Hepatic stellate cell (primary cell): ENCODE data around the gene SNCA.

ENCODE experiments used
- DNase-seq: peaks from one replicate; pipeline ENCODE4 v3.0.0; 2011; ENCODE audit warnings: low spot score

SNCA gene

DNA sequence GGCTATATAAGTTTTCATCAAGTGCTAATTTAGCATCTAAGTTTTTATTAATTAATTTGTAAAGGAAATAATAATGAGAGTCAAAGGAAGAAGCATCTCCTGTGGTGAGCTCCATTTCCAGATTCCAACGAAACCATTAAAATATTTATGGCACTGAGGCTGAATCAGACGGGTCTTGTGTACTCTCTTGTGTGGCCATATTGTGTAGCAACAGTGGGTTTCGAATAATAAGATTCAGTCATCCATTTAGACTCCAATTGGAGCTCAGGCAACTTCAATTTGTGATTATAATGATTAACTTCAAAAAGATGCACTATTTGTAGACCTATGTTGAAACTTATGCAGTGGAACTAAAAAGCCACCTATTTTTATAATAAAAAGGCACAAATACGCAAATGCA is 82.4 kb downstream of the SNCA start:
- DNase-seq = no peak

DNA sequence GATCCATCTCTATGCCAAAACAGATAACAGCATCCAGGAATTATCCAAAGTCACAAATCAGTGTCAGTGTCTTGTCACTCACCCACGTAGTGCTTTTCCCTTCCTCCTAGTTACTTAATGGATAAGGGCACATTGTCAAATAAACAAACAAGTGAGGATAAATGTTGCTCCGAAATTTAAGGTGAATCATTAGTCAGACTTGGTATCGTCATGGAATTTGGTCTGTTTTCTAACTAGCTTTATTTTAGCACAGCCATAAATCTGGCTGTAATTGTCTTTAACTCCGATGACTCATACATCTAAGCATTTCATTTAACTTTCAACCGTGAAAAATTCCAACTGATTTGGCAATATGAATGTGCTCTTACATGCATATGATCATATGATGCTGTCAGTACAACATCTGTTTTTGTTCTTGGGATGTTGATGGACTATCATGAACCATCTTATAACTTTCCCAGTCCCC is 83.3 kb downstream of the SNCA start:
- DNase-seq = peak; percentile 14

DNA sequence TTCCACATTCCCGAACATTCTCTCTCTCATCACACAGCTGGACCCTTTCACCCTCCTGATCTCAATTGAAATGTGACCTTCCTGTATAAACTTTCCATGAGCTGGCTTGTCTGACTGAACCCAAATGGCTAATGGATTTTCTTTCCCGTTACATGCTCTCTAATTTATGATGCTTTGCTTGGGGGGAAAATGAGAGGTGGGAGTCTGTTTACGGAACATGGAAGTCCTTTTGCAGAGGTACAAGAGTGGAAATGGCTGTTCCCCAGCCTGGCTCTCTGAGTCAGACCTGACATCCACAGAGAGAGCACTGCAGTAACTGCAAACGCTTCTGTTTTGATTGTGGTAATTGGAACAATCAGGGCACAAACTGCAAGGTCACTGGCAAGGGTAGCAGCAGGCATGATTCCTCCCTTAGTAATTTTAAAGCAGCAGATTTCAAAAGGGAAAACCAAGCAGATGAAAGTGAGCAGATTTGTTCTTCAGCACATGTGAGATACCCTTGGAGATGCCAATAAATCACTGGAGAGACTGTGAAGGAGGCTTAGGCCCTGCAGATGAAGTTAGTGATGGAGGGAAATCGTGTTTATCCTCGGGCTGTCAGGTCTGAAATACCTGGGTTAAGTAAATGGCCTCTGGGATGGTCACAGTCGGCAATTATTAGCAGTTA is 83.9 kb downstream of the SNCA start:
- DNase-seq = peak; percentile 16

DNA sequence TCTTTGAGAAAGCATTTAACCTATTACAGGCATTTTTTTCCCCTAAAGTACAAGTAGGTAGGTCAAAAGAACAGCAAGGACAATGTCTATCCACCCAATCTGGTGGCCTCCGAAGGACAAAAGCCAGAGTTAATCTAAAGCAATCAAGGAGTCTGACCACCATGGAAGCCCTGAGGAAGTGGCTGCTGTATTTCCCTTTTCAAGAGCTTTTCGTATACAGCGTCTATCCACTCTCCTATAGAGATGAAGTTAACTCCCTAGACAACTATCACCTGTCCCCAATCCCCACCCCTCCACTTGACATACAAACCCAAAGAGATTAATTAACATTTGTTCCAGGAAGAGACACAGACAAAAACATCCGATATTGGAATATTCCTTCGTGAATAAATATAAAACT is 85.5 kb downstream of the SNCA start:
- DNase-seq = no peak

DNA sequence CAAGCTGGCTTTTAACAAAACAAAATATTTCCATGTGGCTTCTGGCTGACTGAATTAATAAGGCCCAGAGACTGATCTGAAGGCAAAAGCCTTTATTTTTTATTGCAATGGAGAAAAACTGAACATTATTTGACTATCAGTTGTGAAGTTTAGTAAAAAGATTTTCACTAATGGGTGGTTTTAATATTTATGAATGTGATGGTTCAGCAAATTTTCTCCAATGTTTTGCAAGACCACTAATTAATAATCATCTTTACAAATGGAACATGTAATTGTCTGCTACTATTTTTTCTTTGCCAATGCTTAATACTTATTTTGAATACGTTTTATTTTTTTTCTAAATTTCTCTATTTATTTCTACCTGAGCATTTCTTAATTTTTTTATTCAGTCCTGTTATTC is 90.6 kb downstream of the SNCA start:
- no peak for DNase-seq

DNA sequence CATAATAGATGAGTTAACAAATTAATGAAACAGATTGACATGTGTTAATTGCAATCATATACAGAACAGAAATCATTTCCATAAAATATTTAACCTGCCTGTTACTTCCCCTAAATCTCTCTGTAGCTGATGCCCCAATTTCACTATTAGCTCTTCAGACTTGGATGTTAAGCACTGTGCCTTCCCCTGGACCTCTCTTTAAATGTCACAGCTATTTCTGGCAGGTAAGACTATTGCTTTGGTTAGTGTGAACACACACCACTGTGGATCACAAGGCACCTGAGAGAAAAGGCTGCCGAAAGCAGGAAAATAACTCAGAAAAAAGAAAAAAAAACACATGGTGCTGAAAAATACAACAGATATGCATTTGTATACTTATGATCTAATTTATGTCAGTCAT is 91.3 kb downstream of the SNCA start:
- no peak for DNase-seq

DNA sequence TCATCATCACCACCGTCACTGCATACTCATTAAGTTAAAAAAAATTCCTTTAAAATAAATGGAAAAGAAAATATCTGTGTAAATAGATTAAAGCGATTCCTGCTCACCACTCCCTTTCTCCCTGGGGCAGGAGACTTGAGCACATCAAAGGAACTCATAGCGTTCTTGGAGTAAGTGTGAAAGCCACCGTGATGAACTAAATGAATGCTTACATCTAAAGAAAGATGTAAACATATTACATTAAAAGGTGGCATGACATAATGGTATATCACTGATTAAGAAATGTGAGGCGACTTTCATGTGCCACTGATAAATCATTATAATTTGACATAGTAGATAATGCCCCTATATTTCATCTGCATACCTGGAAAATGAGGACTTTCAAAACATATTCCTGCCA is 92.0 kb downstream of the SNCA start:
- no peak for DNase-seq

DNA sequence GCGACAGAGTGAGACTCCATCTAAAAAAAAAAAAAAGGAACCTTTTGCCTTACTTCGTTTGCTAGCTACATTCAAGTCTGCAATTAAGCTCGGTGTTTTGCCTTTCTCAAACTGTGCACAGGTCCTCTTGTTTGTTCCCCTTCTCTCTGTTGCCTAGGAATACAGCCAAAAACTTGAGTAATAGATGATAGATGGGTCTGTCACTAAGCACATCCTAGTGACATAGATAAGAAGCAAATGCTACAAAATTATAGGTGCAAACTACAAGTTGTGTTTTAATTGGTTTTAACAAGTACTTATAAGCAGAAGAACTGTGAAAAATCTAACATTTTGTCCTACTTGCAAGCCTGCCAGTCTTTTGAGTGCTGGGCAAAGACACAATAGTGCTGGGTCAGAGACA is 95.2 kb downstream of the SNCA start:
- DNase-seq = no peak

DNA sequence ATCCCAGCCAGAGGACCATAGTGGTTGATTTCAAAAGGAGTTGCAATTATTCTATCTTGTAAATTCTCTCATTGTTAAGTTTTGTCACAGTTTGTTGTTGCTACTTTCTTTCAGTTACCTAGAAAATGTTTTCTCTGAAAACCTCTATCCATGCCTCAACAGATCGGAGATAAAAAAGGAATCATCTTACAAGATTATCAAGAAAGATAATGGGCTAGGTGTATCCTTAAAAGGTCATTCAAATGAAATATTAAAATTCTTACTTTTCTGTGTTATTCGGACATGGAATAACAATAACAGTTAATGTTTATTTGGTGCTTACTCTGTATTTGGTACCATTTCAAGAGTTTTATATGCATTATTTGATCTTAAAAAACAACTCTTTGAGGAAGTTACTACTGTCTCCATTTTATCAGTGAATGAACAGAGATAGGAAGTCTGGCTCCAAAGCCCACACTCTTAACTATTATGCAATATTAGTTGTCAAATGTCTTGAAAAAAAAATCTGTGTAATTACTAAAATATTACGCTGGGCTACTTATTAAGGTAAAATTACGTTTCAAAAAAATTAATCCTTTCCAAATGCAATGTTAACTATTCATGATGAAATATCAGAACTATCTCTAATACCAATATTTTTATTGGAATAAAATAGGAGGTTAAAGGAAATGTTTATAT is 97.5 kb downstream of the SNCA start:
- DNase-seq = no peak

DNA sequence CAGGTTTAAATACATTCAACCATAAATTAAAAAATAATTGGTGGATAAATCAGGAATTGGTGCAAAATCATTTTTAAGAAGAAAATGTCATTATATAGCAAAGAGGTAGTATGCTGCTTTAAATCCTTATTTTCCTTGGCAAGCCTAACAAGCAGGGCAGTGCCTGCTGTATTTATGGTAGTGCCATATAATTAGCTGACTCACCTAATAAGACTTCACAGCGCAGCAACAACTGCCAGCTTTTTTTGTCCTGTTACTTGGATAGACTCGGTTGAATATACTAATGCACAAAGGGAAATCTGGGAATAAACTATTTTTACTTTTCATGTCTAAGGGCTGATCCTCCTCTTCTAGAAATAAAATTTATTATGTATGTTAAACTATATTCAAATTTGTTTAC is 99.1 kb downstream of the SNCA start:
- DNase-seq = no peak

DNA sequence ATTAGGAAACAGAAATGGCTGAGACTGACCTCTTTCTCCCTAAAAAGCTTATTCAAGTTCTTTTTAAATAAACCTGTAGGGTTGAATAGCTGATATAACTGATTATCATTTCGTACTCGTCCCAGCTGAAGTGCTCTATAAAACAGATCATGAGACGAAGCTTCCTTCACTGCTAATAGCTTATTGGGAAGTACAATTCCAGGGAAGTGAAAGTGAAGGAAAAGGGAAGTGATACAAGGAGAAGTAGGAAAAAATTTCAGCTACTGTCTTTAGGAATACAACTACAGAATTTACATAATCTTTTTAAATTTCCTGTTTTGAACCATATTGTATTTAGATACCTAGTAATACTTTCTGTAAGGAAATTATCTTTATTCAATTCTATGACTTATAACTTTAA is 103.0 kb downstream of the SNCA start:
- DNase-seq = no peak

DNA sequence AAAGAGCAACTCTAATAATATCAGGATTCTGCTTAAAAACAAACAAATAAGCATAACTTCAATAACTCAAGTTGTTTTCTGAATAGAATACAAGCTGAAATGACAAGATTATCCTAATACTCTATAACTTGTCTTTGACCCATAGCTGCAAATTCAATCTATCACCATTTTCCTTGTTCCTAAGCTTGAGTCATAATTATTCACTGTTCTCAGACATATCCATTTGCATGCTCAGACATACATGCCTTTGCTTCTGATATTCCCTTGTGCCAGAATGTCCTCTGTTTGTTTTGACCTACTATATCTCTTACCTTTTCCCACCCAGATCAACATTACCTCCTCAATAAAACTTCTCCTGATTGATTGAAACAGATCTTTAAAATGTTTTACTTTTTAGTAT is 109.7 kb downstream of the SNCA start:
- no peak for DNase-seq

DNA sequence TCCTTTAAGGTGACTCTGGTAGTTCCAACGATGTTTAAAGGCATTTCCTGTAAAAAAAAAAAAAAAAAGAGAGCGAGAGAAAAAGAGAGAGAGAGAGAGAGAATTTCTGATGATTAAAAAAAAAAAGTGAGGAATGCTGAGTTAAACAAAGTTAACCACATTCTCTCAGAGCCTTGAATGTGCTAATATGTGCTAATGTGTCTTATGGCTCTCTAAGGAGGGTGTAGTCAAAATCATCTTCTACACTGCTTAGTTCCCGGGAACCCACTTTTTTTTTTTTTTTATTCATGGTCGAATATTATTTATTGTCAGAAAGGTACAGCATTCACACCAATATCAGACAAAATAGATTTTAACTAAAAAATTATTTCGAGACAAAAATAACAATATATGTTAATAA is 111.7 kb downstream of the SNCA start:
- DNase-seq = no peak

DNA sequence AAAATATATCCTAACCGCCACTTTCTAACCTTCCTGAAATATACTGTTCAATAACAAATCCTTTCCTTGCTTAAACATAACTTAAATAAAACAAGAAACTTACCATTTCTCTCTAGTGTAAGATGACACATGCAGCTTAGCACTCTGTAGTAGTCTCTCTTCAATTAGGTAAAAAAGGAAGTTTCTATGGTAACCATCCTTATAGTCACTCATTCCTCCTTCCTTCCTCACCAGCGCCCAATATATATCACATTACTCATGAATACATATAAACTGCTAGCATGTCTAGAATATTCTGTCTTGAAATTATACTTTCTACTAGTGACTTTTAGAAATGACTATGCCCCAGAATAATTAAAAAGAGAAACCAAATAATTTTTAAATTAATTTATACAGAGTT is 112.2 kb downstream of the SNCA start:
- DNase-seq = peak; percentile 7

DNA sequence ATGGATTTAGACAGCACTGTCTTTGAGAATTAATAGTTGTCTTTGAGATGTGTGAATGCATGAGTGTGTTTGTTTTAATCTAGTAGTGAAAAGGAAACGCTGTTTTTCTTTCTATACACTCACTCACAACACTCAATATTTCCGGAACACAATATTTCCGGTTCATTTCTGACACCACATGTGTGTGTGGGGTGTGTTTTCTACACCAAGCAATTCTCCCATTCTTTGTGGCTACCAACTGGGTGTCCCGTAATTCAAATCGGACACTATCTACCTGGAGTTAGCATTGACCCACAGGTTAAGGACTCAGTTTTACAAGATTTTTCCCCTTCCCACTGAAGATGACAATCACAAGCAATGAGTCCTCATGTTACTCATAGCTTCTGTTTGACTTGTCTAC is 113.9 kb downstream of the SNCA start:
- DNase-seq = no peak

DNA sequence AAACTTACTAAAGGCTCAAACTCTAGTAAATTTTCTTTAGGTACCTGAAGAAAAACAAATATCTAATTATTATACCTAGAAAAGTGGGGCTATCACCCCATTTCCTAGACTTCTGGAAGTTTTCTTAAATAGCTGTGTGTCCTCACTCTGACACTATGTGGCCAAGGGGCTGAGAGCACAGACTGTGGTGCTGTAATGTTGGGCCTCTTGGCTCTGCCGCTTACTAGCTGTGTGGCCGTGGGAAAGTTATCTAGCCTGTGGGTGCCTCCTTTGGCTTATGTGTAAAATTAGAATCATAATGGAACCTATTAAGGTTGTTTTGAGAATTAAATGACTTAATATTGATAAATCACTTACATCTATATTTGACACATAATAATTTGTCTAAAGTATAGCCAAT is 114.4 kb downstream of the SNCA start:
- DNase-seq = no peak

DNA sequence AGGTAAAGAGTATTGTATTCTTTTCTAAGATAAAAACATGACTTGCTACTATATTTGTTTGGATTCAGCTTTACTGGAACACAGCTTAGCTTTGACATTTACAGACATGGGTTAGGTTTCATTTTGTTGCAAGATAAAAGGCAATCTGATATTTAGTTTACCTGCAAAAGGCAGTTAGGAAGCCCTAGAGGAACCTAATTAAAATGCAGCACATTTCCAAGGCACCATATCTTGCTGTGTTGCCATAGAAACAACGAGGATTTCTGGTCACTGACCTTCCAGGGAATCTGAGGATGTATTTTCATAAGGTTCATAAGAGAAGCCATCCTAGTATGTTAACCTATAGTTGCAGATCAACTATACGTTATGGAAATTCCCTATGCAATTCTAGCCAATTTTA is 116.0 kb downstream of the SNCA start:
- DNase-seq = no peak

DNA sequence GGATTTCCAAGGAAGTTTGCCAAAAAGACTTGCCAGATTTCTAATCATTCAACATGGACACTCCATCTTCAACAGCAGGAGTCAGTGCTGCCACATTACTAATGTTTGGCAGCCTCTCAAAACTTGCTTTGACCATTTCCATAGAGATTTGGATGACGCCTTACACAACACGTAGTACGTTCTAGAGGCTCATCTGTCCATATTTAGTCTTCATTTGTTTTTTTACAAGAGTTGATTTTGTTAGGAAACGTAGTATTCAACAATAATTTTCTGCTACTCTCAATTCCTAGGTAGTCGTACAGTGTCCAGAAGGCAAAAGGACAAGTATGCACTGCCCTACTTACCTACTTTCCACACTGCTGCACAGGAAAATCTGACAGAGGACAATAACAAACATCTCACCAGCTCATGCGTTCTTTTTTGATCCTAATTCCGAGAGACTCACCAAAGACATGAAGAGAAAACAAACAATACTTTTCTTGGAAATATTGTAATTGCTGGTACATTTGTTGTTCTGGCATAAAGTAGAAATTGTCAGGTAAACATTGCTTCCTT is 117.3 kb downstream of the SNCA start:
- no peak for DNase-seq

DNA sequence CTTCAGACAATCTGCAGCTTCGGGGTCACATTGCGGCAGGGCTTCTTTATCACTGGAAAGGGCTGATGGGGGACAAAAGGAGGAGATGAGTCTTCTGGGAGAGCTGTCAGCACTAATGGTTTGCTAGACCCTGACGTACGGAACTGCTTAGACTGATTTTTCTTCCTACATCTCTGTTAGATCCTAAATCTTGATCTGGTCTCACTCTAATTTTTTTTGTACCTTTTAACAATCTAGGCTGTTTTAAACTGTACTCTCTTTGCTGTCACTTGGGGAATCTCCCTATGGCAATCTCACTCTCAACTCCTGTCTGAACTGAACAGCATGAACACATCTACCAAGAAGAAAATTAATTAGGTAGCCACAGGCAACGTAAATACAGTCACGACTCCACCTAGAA is 120.1 kb downstream of the SNCA start:
- DNase-seq = no peak

DNA sequence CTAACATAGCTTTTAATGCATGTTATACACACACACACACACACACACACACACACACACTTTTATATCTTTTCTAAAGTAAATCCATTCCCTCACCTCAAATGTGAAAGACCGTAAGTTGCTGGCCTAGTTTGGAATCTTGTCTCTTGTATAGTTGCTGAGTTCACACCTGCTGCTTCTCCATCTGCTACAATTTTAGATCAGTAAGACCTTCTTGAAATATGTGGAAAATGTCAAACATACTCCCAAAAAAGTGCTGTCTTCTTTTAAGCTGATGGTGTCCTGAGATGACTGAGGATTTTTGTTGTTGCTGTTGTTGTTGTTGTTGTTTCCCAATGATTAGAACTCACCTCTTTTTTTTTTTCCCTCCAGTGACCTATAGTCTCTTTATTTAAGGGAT is 121.3 kb downstream of the SNCA start:
- DNase-seq = no peak

DNA sequence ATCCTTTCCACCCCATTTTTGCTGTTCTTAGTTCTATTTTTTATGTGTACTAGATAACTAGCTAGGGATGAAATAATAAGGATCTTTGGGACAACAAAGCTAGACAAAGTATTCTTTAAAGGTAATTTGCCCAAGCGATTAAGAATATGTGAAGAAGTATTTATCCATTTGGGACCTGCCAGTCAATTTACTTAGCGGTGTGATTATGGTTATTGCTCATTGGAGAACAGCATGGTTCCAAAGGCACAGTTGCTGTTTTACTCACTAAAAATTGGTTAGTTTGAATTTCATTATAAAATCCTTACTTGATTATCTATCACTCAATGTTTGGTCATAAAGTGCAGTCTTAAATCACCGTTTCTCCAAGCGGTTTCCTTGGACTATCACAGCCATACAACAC is 124.1 kb downstream of the SNCA start:
- DNase-seq = no peak

DNA sequence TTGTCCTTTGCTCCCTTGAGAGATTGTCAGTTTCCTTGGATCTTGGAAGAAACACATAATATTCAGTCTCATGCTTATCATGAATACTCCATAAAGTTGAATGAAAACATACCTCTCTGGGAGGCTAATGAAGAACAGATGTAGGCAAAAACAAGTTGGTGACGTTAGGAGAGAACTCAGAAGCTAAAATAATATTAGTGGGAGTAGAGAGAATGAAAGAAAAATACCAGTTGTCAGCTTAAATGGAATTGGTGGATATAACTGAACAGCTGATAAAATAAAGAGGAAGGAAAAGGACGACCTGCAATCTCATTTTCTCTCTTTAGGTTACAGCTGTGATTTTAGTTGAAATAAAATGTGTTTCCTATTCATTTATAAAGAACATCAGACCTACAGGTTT is 124.8 kb downstream of the SNCA start:
- no peak for DNase-seq

DNA sequence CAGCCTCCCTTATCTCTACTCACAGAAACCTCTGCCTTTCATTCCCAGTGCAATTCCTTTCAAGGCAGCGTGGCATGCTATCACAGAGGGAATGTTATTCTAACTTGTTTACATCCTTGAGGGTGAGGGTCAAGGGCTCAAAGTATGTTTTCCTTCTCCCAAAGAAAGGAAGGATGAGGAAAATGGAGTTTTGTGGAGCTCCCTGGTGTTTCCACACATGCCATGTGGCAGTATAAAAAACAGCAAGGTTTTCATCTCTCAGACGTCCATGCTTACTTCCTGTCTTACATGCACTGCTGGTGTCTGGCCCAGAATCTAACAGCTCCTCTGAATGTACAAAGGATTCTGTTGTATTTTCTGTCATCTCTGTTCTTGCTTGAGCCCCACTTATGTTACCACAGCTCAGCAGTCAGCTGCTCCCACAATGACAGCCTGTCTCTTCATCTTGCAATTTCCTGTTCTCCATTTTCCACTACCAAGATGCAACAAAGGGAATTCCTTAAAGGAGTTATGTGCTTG is 128.0 kb downstream of the SNCA start:
- DNase-seq = no peak

DNA sequence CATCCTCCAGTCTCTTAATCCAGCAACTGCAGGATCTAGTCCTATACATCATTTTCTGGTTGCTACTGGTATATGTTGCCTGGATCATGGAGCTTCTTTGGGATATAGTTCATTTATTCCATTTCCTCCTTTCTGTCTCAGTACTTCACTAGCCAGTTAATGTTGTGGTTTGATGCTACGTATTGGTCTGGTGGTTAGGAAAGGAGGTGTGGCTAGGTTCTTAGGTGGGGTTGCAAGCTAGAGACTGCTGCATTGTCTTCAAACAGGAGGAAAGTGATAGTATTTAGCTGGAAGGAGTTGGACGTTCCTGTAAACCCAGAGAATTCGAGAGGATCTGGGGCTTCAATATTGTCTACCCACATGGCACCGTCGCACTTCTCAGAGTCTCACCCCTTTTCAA is 129.5 kb downstream of the SNCA start:
- DNase-seq = no peak
